ENCODE measurements around the gene POLR3A. TPM values are rescaled to one million over a fixed set of nuclear protein-coding genes. Genes with fewer than 3 reads are reported as not detected.

Gene POLR3A
- total and polyA plus RNA-seq, 2 of the 13 experiments (the other 11 are each of a cell fraction or from before 2014, with no cell fraction given): 13.6 to 19.2 TPM

DNA sequence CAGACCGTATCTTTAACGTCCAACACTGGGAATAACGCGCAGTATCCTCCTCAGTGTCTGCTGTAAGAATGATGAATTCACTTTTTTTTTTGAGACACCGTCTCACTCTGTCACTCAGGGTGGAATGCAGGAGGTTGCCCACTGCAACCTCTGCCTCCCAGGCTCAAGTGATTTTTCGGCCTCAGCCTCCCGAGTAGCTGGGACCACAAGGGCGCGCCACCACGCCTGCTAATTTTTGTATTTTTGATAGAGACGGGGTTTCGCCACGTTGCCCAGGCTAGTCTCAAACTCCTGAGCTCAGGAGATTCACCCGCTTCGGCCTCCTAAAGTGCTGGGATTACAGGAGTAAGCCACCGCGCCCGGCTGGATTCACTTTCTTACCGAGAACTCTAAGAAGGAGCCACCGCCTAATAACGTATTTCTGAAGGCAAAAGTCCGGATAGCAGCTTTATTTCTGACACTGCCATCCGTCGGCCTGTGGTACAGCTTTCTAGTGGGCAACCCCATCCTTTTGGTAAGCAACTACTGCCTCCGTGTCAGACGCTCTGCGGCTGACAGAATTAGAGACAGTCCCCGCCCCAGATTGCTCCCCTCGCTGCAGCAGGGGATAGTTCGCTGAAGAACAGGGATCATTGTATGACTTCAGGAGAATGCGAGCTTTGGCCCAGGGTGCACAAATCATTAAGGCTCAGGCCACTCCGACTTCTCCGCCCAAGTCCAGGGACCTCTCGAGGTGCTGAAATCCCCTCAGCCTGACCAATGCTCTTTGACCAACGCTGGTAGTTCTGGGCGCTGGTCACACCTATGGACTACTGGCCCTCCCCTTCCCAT is 662 bp downstream of the POLR3A start (continued):
- TF ChIP-seq, protein P1, sequence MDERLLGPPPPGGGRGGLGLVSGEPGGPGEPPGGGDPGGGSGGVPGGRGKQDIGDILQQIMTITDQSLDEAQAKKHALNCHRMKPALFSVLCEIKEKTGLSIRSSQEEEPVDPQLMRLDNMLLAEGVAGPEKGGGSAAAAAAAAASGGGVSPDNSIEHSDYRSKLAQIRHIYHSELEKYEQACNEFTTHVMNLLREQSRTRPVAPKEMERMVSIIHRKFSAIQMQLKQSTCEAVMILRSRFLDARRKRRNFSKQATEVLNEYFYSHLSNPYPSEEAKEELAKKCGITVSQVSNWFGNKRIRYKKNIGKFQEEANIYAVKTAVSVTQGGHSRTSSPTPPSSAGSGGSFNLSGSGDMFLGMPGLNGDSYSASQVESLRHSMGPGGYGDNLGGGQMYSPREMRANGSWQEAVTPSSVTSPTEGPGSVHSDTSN (CRISPR knock-in tag; IDR thresholded peaks at IDR 0.05): no peak
- no peak for TF ChIP-seq FOXM1 (CRISPR knock-in tag; IDR thresholded peaks at IDR 0.05)
- 0 out of 2 replicates have a peak, but pooled peaks have one; percentile 2 for TF ChIP-seq MAZ (IDR thresholded peaks at IDR 0.05; ENCODE audit: borderline replicate concordance, low read depth, low read length)
- no peak; the same call in 1 of the 2 replicates for TF ChIP-seq MAZ (CRISPR knock-in tag; IDR thresholded peaks at IDR 0.05; ENCODE audit: low read depth)
- peak; percentile 56; the same call in 1 of the 2 replicates for TF ChIP-seq PAXIP1 (CRISPR knock-in tag; conservative IDR thresholded peaks at IDR 0.05)
- TF ChIP-seq NRL (CRISPR knock-in tag; IDR thresholded peaks at IDR 0.05; ENCODE audit: borderline replicate concordance): peak; percentile 3; the same call in 1 of the 2 replicates
- no peak for TF ChIP-seq EED (CRISPR knock-in tag; IDR thresholded peaks at IDR 0.05)
- peak; percentile 21 for TF ChIP-seq U2AF1 (optimal IDR thresholded peaks at IDR 0.05; ENCODE audit: low read depth, low read length)
- TF ChIP-seq PITX1 (CRISPR knock-in tag; IDR thresholded peaks at IDR 0.05): 0 out of 2 replicates have a peak, but pooled peaks have one; percentile 13
- no peak for TF ChIP-seq ZNF451 (CRISPR knock-in tag; IDR thresholded peaks at IDR 0.05)
- TF ChIP-seq, protein P2, sequence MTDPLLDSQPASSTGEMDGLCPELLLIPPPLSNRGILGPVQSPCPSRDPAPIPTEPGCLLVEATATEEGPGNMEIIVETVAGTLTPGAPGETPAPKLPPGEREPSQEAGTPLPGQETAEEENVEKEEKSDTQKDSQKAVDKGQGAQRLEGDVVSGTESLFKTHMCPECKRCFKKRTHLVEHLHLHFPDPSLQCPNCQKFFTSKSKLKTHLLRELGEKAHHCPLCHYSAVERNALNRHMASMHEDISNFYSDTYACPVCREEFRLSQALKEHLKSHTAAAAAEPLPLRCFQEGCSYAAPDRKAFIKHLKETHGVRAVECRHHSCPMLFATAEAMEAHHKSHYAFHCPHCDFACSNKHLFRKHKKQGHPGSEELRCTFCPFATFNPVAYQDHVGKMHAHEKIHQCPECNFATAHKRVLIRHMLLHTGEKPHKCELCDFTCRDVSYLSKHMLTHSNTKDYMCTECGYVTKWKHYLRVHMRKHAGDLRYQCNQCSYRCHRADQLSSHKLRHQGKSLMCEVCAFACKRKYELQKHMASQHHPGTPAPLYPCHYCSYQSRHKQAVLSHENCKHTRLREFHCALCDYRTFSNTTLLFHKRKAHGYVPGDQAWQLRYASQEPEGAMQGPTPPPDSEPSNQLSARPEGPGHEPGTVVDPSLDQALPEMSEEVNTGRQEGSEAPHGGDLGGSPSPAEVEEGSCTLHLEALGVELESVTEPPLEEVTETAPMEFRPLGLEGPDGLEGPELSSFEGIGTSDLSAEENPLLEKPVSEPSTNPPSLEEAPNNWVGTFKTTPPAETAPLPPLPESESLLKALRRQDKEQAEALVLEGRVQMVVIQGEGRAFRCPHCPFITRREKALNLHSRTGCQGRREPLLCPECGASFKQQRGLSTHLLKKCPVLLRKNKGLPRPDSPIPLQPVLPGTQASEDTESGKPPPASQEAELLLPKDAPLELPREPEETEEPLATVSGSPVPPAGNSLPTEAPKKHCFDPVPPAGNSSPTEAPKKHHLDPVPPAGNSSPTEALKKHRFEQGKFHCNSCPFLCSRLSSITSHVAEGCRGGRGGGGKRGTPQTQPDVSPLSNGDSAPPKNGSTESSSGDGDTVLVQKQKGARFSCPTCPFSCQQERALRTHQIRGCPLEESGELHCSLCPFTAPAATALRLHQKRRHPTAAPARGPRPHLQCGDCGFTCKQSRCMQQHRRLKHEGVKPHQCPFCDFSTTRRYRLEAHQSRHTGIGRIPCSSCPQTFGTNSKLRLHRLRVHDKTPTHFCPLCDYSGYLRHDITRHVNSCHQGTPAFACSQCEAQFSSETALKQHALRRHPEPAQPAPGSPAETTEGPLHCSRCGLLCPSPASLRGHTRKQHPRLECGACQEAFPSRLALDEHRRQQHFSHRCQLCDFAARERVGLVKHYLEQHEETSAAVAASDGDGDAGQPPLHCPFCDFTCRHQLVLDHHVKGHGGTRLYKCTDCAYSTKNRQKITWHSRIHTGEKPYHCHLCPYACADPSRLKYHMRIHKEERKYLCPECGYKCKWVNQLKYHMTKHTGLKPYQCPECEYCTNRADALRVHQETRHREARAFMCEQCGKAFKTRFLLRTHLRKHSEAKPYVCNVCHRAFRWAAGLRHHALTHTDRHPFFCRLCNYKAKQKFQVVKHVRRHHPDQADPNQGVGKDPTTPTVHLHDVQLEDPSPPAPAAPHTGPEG (CRISPR knock-in tag; IDR thresholded peaks at IDR 0.05): no peak
- no peak for TF ChIP-seq ARNTL (CRISPR knock-in tag; IDR thresholded peaks at IDR 0.05)
- no peak for TF ChIP-seq YY1 (IDR thresholded peaks at IDR 0.05; ENCODE audit: insufficient read depth, insufficient replicate concordance, low read depth, low read length)
- TF ChIP-seq GPBP1L1 (CRISPR knock-in tag; IDR thresholded peaks at IDR 0.05): no peak
- peak; percentile 83 for TF ChIP-seq SP5 (CRISPR knock-in tag; IDR thresholded peaks at IDR 0.05; ENCODE audit: borderline replicate concordance, low read depth)
- TF ChIP-seq ZC3H13 (CRISPR knock-in tag; IDR thresholded peaks at IDR 0.05): no peak
